GM19397 (cell line): ENCODE data around the gene CHRNA10.

Source experiments
- ATAC-seq: cut with Tn5 transposase; IDR thresholded peaks from one replicate; pipeline ENCODE4 v1.9.1; 2021; ENCODE audit warnings: mild to moderate bottlenecking, moderate library complexity; ENCODE audit not compliant: unreplicated experiment

The CHRNA10 gene

DNA sequence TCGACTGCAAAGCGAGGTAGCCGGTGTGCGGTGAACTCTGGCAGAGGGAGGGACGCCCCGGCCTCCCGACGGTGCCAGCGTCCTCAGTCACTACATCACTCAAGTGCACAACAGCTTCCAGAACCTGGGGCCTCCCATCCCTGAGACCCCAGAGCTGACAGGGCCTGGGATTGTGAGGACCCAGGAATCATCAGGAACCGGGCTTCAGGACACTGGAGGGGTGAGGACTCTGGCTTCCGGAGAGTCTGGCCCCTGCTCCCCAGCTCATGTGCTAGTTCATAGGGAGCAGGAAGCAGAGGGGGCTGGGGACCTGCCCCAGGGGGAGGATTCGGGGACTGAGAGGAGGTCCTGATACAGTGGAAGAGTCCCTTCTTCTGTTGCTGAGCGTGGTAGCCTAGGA is 34.0 kb downstream of the CHRNA10 start:
- ATAC-seq: no peak

DNA sequence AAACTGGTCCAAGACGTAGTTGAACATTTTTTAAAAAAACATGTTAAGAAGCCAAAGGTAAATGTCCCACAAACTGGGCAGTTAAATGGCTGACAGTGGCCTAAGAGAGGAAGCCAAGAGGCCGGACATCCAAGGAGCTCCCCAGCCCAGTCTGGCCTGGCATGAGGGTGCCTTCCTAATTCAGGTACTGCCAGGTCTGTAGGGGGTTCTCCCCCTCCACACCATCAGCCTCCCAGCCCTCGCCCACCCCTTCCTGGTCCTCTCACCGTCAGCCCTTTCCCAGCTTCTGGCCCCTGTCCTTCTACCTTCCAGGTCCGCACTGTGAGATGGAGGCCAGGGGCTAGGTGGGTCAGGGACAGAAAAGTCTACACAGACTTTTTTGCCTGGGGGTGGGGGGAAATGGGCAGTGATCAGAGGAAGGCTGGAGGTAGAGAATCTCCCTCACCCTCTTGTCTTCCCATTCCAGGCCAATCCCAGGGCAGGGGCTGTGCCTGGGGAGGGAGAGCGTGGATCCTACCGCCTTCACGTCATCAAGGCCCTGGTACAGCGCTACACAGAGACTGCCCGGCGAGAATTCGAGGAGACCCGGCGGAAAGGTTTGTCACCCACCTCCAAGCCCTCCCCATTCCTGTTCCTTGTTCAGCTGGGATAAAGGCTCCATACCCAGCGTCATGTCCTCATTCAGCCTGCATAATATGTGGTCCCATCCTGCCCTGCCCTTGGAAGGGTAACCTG is 35.4 kb downstream of the CHRNA10 start:
- no peak for ATAC-seq

DNA sequence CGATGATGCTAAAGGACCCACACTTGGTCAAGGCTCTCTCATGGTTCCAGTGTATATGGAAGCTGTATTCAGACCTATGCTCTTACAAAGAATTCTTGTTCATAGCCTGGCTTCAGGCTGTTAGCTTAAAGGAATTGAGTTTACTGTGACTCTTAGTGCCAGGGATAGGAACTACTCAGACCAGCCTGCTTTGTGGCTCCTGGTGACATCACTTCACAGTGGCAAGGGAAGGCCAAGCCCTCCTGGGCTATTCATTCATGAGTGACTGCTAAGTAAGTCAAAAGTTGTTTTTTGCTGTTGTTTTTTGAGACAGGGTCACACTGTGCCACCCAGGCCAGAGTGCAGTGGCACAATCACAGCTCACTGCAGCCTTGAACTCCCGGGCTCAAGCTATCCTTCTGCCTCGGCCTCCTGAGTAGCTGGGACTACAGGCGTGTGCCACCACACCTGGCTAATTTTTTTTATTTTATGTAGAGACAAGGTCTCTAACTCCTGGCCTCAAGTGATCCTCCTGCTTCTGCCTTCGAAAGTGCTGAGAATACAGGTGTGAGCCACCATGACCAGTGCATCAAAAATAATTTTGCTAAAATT is 39.0 kb downstream of the CHRNA10 start:
- ATAC-seq: no peak

DNA sequence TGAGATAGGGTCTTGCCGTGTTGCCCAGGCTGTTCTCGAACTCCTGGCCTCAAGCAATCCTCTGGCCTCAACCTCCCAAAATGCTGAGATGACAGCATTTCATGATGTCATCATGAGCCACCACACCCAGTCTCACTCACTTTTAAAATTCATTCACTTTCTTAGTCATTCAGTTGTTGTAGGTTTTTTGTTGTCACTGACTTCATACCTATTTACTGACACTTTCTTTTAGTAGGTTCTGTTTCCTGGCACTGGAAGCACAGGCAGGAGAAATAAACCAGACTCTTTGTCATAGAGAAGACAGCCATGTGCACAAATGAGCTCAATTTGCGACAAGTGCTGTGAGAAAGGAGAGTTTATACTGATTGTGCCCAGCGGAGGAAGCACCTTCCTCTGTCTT is 39.9 kb downstream of the CHRNA10 start:
- no peak for ATAC-seq

DNA sequence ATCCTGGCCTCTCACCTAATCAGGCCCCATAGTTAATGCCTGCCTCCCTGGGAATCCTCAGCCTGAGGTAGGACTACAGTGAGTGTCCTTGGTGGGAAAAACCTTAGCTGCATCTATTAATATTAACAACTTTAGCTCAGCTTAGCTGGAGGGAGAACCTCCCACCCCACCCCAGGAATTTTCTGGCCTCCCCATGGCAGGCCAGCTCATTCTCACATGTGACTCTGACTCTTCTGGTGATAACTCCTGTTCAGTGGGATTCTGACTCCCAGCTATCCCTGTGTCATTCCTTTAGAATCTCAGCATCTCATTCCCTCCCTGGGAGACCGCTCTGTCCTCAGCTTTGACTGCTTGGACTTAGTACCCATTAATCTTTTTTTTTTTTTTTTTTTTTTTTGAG is 43.9 kb downstream of the CHRNA10 start:
- no peak for ATAC-seq

DNA sequence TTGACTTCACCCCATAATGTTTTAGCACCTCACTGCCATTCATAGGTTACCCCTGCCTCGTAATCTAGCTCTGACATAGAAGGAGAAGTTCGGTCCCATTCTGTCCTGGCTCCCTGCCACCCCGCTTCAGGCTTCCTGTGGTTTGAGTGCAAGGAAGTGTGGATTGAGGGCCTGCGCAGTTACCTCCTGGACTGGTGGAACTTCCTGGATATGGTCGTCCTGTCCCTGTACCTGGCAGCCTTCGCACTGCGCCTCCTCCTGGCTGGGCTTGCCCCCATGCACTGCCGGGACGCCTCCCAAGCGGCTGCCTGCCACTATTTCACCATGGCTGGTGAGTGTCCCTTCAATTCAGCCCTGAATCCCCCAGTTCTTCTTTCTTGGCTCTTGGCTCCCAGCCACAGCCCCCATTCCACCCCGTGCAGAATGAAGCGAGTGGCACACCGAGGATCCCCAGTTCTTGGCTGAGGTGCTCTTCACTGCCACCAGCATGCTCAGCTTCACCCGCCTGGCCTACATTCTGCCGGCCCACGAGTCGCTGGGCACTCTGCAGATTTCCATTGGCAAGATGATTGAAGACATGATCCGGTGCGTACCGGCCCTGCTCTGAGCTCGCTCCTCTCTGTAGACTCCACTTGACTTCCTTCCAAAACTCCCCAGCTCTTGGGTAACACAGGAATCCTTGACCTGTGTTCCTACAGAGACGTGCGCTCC is 44.8 kb downstream of the CHRNA10 start:
- no peak for ATAC-seq

DNA sequence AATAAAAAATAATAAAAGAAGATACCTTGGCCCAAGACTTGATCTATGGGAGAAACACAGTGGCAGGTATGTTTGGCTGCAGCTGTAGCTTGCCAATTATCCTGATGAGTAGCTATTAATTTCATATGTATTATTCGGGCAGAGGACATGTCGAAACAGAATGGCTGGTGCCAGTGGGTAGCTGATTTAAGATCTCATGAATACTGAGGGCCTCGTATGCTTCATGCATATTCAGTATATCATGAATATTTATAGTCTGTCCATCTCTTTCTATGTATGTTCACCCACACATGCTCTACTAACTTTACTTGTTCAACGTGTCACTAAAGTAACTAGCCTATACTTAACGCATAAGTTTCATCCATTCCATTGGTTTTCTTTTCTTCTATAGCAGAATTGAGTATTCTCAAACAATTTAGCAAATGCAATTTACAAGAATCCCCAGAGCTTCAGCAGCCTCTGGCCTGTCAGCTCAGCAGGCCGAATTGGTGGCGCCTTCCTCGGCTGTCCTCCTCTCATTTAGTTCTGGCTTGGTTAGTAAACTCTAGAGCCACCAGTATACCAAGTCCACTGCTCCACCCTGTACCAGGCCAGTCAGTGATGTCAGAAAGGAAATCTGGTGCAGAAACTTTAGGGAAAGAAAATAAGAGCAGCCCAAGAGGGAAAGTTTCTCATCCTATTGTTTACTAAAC is 47.3 kb downstream of the CHRNA10 start:
- ATAC-seq: no peak

DNA sequence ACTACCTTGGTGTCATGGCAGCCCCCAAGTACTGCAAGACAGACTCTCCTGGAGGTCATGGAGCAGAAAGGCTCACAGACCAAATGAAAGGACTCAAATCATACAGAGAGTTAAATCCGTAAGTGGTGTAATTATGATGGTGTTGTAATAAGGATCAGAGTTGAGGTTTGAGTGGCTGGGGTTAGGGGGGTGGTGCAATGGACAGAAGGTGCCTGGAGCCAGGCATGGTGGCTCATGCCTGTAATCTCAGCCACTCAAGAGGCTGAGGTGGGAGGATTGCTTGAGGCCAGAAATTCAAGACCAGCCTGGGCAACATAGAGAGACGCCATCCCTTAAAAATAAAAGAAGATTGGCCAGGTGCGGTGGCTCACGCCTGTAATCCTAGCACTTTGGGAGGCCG is 48.1 kb downstream of the CHRNA10 start:
- ATAC-seq: no peak

DNA sequence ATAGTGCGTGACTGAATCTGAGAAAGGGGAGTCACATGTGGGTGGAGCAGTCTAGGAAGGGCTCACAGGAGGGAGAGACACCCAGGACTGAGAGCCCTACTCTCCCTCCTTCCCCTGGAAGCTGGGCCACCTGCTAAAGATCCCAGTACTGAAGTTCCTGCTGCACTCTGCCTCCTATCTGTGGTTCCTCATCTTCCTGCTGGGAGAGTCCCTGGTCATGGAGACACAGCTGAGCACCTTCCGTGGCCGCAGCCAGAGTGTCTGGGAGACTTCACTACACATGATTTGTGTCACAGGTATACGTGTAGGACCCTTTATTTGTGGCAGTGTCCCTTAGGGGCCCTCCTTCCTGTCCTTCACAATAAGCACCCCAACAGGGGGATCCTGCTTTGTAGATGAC is 48.7 kb downstream of the CHRNA10 start:
- no peak for ATAC-seq

DNA sequence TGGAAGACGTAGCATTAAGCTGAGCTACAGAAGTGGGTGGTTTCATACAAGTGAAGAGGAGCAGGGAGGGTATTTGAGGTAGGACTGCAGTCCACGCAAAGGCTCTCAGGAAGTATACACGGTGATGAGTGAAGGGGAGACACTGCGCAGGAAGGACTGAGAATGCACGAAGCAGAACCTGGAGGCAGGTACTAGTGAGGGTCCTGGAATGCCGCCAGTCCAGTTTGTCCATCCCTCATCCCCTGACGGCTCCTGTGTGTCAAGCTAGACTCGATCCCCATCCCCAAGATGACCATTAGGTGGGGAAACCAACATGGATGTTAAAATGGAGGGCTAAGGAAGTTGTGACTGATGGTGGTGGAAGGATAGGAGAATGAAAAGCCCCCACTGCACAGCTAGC is 53.2 kb downstream of the CHRNA10 start:
- no peak for ATAC-seq

DNA sequence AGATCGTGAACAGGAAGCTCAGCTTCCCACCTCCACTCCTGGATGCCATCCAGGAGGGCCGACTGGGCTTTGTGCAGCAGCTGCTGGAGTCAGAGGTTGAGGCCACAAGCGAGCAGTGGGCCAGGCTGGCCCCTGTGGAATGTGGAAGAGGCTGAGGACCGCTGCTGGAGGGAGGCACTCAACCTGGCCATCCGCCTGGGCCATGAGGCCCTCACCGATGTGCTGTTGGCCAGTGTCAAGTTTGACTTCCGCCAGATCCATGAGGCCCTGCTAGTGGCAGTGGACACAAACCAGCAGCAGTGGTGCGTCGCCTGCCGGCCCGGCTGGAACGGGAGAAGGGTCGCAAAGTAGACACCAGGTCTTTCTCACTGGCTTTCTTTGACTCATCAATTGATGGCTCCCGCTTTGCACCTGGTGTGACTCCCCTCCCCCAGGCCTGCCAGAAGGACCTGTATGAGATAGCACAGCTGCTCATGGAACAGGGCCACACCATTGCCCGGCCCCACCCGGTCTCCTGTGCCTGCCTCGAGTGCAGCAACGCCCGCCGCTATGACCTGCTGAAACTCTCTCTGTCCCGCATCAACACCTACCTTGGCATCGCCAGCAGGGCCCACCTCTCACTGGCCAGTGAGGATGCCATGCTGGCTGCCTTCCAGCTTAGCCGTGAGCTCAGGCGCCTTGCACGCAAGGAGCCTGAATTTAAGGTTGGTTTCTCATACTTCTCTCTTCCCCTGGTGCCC is 54.3 kb downstream of the CHRNA10 start:
- ATAC-seq: no peak

DNA sequence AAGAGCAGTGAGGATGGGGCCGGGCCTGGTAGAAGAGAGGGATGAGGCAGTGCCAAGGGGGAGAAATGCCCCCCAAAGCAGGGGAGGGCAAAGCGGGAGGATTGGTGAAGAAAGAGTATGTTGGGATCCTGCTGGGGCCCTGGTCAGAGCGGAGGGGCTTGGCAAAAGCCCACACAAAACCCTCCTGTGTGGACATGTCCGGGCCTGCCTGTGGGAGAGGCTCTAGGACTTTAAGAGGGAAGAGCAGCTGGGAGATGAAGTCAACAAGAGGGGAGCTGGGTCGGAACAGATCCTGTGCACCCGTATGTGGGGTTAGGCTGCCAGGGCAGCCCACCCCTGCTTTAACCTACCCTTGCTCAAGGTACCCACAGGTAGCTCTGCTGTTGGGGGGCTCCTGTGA is 55.2 kb downstream of the CHRNA10 start:
- no peak for ATAC-seq
